Panc1 (cell line): ENCODE data around the gene PGA3. TPM values are rescaled to one million over a fixed set of nuclear protein-coding genes. Genes with fewer than 3 reads are reported as not detected.
"Not testable (repeated sequence)": the region's sequence is repeated elsewhere in the genome, so short reads cannot be mapped to it uniquely, and the experiment has no call there.

Experiments
- ATAC-seq: fragments of 200-7000 bp; cut with Tn5 transposase; 2 replicates; pipeline ENCODE4 v1.9.1; 2020; ENCODE audit warnings: mild to moderate bottlenecking, moderate library complexity
- BruUV-seq: library from RNA; stranded (reverse); fragments of 400-500 nt; replicated peaks from 2 replicates; lab custom pipeline; 2021; lab: Mats Ljungman, UMichigan
- CTCF ChIA-PET: fragments of 300-600 bp; sonication (Branson Sonifier 250); formaldehyde crosslinking; loops from one replicate; lab custom pipeline; 2022; ENCODE audit warnings: antibody characterized with exemption; lab: Charles Lee
- POLR2A ChIA-PET: fragments of 300-600 bp; sonication (Branson Sonifier 250); formaldehyde crosslinking; loops from one replicate; lab custom pipeline; 2022; ENCODE audit warnings: antibody characterized with exemption; lab: Charles Lee
- DNase-seq: peaks from one replicate; pipeline ENCODE4 v3.0.0-alpha.2; 2010; ENCODE audit warnings: low read depth, low spot score
- H3K27ac ChIP-seq: 2 replicates; pipeline ENCODE4 v1.5.1; 2011; ENCODE audit warnings: mild to moderate bottlenecking, low read length, inconsistent platforms
- H3K27me3 ChIP-seq: fragments of 200-500 bp; sonication (Bioruptor generic); 2 replicates; pipeline ENCODE4 v1.6.0; 2014; ENCODE audit warnings: low read length, inconsistent platforms; ENCODE audit not compliant: control insufficient read depth, insufficient read depth
- H3K36me3 ChIP-seq: fragments of 200-500 bp; sonication (Bioruptor generic); 2 replicates; pipeline ENCODE4 v1.5.1; 2014; ENCODE audit warnings: inconsistent platforms, mild to moderate bottlenecking, low read length, moderate library complexity; ENCODE audit not compliant: control insufficient read depth, insufficient read depth
- H3K4me1 ChIP-seq: 2 replicates; pipeline ENCODE4 v1.5.1; 2011; ENCODE audit warnings: inconsistent platforms, mild to moderate bottlenecking, low read length, moderate library complexity; ENCODE audit not compliant: control insufficient read depth, insufficient read depth
- H3K4me3 ChIP-seq, 2 experiments: 2 replicates each; pipeline ENCODE4 v1.5.1; 2011 to 2012; ENCODE audit warnings: low read depth in 2 of 2, low read length in 2 of 2, mild to moderate bottlenecking in 2 of 2, inconsistent platforms in 1 of 2, moderate library complexity in 1 of 2
- H3K9me3 ChIP-seq: fragments of 200-500 bp; sonication (Bioruptor generic); 2 replicates; pipeline ENCODE4 v1.5.1; 2014; ENCODE audit warnings: low read depth, mild to moderate bottlenecking, inconsistent platforms, low read length, moderate library complexity; ENCODE audit not compliant: control insufficient read depth, insufficient read depth
- in situ Hi-C: cut with HindIII; loops from 2 replicates; pipeline ENCODE4 v1.10.0; 2016; ENCODE audit warnings: low sequenced_read_pairs, low pct_unique_long_range_greater_than_20kb
- intact Hi-C: fragments of 100-400 bp; cut with micrococcal nuclease; formaldehyde crosslinking; loops from one replicate; pipeline ENCODE4 v1.10.0; 2022; ENCODE audit not compliant: unreplicated experiment
- total RNA-seq: library from RNA; stranded (reverse); gene quantifications from one replicate; pipeline ENCODE4 v1.2.1, GENCODE V29; 2021; ENCODE audit not compliant: unreplicated experiment

Gene PGA3
- total RNA-seq, 1 experiment from 2014 or later: not detected

DNA sequence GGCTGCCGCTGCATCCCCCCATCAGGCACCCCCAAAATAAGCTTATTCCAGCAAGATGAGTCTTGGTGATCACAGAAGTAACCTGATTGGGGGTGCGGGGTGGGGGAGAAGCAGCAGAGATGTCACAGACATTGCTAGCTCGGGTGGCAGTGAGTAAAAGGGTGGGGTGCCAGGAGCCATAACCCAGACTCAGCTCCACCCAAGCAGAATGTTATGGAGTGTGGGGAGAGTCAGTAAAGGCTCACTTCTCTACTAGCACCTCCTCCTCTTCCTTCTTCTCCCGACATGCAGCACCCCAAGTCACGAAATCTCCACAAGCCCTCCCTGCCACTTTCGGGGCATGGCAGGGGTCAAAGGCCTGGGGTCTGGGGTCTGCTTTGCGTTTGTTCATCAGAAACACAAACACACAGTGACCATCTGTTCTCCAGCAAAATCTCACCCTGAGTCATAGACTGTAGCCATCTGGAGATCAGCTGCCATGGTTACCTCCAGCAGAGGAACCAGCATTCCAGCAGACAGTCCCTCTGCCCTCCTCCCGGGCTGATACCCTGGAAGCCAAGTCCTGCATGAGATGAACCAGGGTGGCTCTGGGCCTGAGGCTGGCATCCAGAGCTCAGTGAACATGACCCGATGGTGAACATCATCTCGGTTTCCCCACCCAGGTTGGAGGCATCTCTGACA lies 42.1 kb downstream of the PGA3 start:
- H3K36me3 ChIP-seq, H3K4me3 ChIP-seq, H3K27me3 ChIP-seq, H3K4me1 ChIP-seq, CTCF ChIA-PET, DNase-seq, BruUV-seq, H3K27ac ChIP-seq, ATAC-seq, H3K9me3 ChIP-seq, intact Hi-C loops, POLR2A ChIA-PET, in situ Hi-C loops: not testable (repeated sequence)

DNA sequence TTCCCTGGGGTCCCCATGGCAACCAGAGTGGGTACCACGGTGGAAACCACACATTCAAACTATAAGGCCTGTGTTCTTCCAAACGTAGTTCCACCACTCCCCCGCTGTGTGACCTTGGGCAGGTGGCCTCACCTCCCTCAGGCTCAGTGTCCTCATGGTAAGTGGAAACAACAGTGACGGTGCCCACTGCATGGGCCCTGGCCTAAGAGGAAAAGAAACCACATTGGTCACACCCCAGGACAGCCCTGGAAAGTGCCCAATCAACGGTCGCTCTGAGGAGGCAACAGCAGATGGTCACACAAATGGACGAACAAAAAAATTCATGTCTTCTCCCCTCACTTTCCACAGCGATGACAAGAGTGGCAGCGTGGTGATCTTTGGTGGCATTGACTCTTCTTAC lies 44.8 kb downstream of the PGA3 start:
- BruUV-seq, intact Hi-C loops: not testable (repeated sequence)

DNA sequence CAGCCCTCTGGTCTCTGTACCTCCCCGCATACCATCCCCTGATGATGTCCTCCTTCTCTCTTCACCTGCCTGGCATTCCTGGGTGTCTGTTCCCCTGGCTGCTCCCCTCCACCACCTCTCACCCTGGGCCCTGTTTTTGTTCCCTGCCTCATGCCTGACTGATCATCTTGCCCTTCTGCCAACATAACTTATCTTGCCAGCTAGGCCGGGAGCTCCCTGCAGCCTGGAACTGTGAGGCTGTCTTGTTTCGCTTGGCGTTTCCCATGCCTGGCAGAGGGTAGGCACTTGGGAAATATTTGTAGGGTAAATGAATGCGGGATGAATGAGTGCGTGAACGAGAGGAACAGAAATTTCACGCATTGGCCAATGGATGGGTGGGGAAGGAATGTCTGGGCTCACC lies 45.9 kb downstream of the PGA3 start:
- in situ Hi-C loops, CTCF ChIA-PET: not testable (repeated sequence)

More for the DNA sequence above, 44.8 kb downstream of the PGA3 start:
- H3K9me3 ChIP-seq, H3K27me3 ChIP-seq, CTCF ChIA-PET, POLR2A ChIA-PET, in situ Hi-C loops, H3K36me3 ChIP-seq, DNase-seq, ATAC-seq, H3K4me1 ChIP-seq, H3K27ac ChIP-seq, H3K4me3 ChIP-seq: not testable (repeated sequence)

DNA sequence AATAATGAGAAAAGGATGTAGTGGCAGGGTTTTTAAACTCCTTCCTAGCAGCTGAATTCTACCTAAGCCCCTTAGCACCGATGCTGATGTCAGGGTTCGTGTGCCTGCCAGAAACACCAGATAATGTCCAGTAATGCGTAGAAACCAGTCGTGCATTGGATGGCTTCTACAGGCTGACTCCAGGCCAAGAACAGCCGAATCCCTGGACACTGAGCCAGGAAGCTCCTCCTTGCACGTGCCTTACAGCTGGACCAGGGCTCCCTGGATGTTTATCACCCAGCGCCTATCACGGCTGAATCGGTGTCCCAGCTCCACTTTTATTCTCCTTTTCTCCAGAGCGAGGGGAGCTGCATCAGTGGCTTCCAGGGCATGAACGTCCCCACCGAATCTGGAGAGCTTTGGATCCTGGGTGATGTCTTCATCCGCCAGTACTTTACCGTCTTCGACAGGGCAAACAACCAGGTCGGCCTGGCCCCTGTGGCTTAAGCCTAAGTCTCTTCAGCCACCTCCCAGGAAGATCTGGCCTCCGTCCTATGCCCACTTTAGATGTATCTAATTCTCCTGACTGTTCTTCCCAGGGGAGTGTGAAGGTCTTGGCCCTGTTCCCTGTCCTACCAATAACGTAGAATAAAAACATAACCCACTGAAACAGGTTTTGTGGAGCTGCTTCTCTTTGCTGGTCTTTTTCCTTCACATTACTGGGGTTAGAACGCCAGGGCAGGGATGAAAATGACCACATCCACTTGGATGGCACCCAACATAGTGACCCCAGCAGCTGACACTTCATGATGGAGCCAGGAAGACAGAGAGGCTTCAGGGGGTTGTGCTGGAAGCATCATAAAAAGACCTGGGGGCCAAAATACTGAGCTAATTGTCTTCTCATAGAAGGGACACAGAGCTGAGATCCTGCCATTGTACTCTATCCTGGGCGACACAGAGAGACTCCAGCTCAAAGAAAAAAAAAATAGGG lies 47.8 kb downstream of the PGA3 start:
- CTCF ChIA-PET: interaction anchor here (0.6 to 1.0 kb wide), 3 partner anchors 29 to 98 kb away, joined by 3 to 19 read pairs (median 8); no protein-coding TSS in a partner anchor
- H3K27me3 ChIP-seq, BruUV-seq, H3K4me1 ChIP-seq, POLR2A ChIA-PET, in situ Hi-C loops, intact Hi-C loops, H3K27ac ChIP-seq, ATAC-seq, H3K4me3 ChIP-seq, H3K36me3 ChIP-seq, DNase-seq, H3K9me3 ChIP-seq: not testable (repeated sequence)

More for the DNA sequence above, 45.9 kb downstream of the PGA3 start:
- BruUV-seq, DNase-seq, ATAC-seq, H3K27me3 ChIP-seq, intact Hi-C loops, H3K4me3 ChIP-seq, POLR2A ChIA-PET, H3K27ac ChIP-seq, H3K36me3 ChIP-seq, H3K4me1 ChIP-seq, H3K9me3 ChIP-seq: not testable (repeated sequence)

DNA sequence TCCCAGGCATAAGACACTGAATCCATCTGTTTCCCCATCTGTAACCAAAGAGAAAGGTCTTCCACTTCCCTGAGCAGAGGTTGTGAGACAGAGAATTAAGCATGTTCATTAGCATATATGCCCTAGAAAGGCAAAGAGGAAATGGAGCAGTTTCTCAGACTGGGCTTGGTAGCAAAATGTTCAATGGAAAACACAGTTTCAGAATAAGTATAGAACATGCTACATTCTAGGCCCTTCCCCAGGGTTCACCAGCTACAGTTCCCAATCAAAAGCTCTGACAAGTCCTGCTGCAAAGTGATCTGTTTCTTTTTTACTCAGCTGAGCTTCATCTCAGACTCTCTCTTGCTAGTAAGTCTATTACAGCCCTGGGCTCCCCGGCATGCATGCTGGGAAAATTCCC lies 49.0 kb downstream of the PGA3 start:
- intact Hi-C loops, H3K27me3 ChIP-seq, H3K4me3 ChIP-seq, ATAC-seq, in situ Hi-C loops, H3K4me1 ChIP-seq, H3K27ac ChIP-seq, H3K36me3 ChIP-seq, H3K9me3 ChIP-seq, DNase-seq, BruUV-seq: not testable (repeated sequence)
- POLR2A ChIA-PET: interaction anchor here (0.6 kb wide), 1 partner anchor 15 kb away, joined by 4 read pairs; no protein-coding TSS in a partner anchor
- CTCF ChIA-PET: interaction anchor here (1.0 kb wide), 1 partner anchor 28 kb away, joined by 3 read pairs; no protein-coding TSS in a partner anchor
